Loucy (cell line): ENCODE results near the gene PUM2.

ENCODE experiments used
- CTCF ChIP-seq: fragments of 200-600 bp; sonication (generic); conservative IDR thresholded peaks from 2 replicates; pipeline ENCODE4 v1.5.1; 2014; ENCODE audit warnings: mild to moderate bottlenecking, antibody characterized with exemption, low read length
- EZH2phosphoT487 ChIP-seq: fragments of 200-600 bp; IDR thresholded peaks from 2 replicates; pipeline ENCODE4 v1.6.1; 2018; ENCODE audit warnings: antibody characterized with exemption, mild to moderate bottlenecking, moderate library complexity, borderline replicate concordance

- TF ChIP-seq CTCF (no peak), EZH2phosphoT487 (no peak)
Observed at GRCh38 chr2:20398956-20399567, 48.4 kb upstream of the PUM2 start.
